Gastroesophageal sphincter (tissue), 4 donors: ENCODE measurements around the gene YY1. TPM values are rescaled to one million over a fixed set of nuclear protein-coding genes. Genes with fewer than 3 reads are reported as not detected.
"Not testable (repeated sequence)": the region's sequence is repeated elsewhere in the genome, so short reads cannot be mapped to it uniquely, and the experiment has no call there.

Experiments
- ATAC-seq: fragments of 150-250 bp; one replicate; pipeline ENCODE4 v1.9.1; 2016; ENCODE audit warnings: mild to moderate bottlenecking, moderate library complexity
- H3K27ac ChIP-seq, 4 donors: fragments of 200-600 bp; sonication (generic) in 3 of 4; 1 replicate in 3 of 4; 2 replicates in 1 of 4; pipeline ENCODE4 v1.5.1; 2016 to 2019
- H3K27me3 ChIP-seq: fragments of 200-600 bp; sonication (generic); one replicate; pipeline ENCODE4 v1.5.1; 2019
- H3K36me3 ChIP-seq, 2 donors: fragments of 200-600 bp; sonication (generic); one replicate each; pipeline ENCODE4 v1.5.1; 2019; ENCODE audit warnings: control low read depth in 1 of 2
- H3K4me1 ChIP-seq, 3 donors: fragments of 200-600 bp; sonication (generic); 1 replicate in 2 of 3; 2 replicates in 1 of 3; pipeline ENCODE4 v1.5.1; 2016 to 2019; ENCODE audit warnings: control low read depth in 2 of 3
- H3K4me3 ChIP-seq, 2 donors: fragments of 200-600 bp; sonication (generic); one replicate each; pipeline ENCODE4 v1.5.1; 2019; ENCODE audit warnings: mild to moderate bottlenecking in 1 of 2, moderate library complexity in 1 of 2
- H3K9me3 ChIP-seq, 3 donors: fragments of 200-600 bp; sonication (generic); one replicate each; pipeline ENCODE4 v1.5.1; 2017 to 2019; ENCODE audit warnings: control low read depth in 2 of 3
- EP300 ChIP-seq: sonication (generic); formaldehyde crosslinking; IDR thresholded peaks from one replicate; pipeline ENCODE4 v1.6.1; 2017; ENCODE audit warnings: antibody characterized with exemption, mild to moderate bottlenecking
- POLR2A ChIP-seq, 2 donors: fragments of 450-650 bp; IDR thresholded peaks; one replicate each; pipeline ENCODE4 v1.6.1; 2017; ENCODE audit warnings: antibody characterized with exemption in 2 of 2, mild to moderate bottlenecking in 2 of 2, moderate library complexity in 1 of 2
- POLR2AphosphoS5 ChIP-seq: sonication (generic); formaldehyde crosslinking; IDR thresholded peaks from one replicate; pipeline ENCODE4 v1.6.1; 2017; ENCODE audit warnings: antibody characterized with exemption
- WGBS, 2 donors: methylation state at CpG; one replicate each; pipeline ENCODE4 v1.1.5; 2018; ENCODE audit warnings: low coverage in 1 of 2; 5-methylcytosine and 5-hydroxymethylcytosine counted together
- total RNA-seq, 4 donors: library from RNA; depleted of rRNA; stranded (reverse); fragments of >200 nt; gene quantifications; one replicate each; pipeline ENCODE4 v1.1.0, GENCODE V29; 2016
- TF ChIP-seq, protein P1 (sequence below), 4 experiments: fragments of 200-600 bp in 2 of 4; fragments of 450-650 bp in 2 of 4; sonication (generic) in 1 of 4; IDR thresholded peaks; one replicate each; pipeline ENCODE4 v1.5.1; 2017 to 2019; ENCODE audit warnings: antibody characterized with exemption in 4 of 4, mild to moderate bottlenecking in 2 of 4, moderate library complexity in 2 of 4

The YY1 gene
- total RNA-seq, 4 donors from 2014 or later: 55.1 to 76.3 (median 62.5) TPM

DNA sequence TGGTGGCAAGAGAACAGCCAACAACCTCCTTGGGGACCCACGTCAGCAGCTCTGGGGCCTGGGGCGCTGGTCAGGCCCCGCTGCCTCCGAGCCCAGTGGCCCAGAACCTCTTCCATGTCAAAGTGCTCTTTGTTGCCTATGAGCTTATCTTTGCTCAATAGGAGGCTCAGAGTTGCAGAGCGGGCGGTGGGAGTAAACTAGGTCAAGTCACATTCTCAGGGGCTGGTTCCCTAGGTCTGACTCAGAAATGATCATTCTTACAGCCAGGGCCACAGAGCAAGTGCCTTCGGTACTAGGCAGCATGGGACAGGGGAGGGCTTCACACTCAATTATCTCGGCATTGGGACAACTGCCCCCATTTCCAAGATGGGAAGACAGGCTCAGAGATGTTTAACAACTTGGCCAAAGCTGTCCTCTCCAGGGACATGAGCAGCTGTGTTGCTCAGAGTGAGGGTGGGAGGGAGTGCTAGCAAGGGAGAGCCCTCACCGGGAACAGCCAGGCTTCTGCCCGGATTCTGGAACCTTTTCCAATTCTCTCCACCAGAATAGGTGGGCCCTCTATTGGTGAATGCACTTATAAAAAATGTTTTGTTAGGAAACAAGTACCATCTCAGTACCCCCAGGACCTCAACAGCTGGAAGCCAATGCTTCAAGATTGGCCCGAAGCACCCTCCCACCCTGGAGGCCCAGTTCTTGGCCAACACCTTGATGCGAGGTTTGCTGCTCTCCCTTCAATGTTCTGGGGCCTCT is 55.4 kb downstream of the YY1 start:
- peak; percentile 24 for ATAC-seq
- peaks cover 0 to 65% (median 17%) of the 10 kb centered on the region in 3 donors for H3K4me1 ChIP-seq
- peaks cover 0 to 50% of the 10 kb centered on the region in 2 donors for H3K36me3 ChIP-seq
- TF ChIP-seq POLR2A (IDR thresholded peaks at IDR 0.05) (no peak), EP300 (no peak)
- TF ChIP-seq, protein P1, sequence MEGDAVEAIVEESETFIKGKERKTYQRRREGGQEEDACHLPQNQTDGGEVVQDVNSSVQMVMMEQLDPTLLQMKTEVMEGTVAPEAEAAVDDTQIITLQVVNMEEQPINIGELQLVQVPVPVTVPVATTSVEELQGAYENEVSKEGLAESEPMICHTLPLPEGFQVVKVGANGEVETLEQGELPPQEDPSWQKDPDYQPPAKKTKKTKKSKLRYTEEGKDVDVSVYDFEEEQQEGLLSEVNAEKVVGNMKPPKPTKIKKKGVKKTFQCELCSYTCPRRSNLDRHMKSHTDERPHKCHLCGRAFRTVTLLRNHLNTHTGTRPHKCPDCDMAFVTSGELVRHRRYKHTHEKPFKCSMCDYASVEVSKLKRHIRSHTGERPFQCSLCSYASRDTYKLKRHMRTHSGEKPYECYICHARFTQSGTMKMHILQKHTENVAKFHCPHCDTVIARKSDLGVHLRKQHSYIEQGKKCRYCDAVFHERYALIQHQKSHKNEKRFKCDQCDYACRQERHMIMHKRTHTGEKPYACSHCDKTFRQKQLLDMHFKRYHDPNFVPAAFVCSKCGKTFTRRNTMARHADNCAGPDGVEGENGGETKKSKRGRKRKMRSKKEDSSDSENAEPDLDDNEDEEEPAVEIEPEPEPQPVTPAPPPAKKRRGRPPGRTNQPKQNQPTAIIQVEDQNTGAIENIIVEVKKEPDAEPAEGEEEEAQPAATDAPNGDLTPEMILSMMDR (IDR thresholded peaks at IDR 0.05): no peak
- H3K27ac ChIP-seq: peak overlapping the region in 2 of 4 donors; percentile 77 to 82
- no peaks in the 10 kb centered on the region for H3K9me3 ChIP-seq
- WGBS, 2 donors: 53 to 82% methylated on average over 2 to 5 of the region's 12 CpGs
- H3K27me3 ChIP-seq: no peaks in the 10 kb centered on the region
- H3K4me3 ChIP-seq: no peak overlapping the region

DNA sequence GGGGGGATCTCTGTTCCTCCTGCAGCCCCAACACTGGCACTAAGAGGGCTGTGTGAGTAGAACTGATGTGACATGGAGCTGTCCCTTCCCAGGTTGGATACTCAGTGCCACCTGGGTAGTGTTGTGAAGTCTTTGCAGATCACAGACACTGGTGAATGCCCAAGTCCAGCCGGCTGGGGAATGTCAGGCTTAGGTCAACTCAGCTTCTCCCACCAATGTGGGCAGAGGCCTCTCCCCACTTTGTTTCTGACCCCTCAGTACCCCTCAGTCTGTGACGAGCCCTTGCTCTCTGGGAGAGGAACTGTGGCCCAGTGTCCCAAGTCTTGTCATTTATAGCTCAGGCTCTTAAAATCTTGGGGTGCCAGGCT is 56.0 kb downstream of the YY1 start:
- TF ChIP-seq EP300 (no peak), POLR2A (IDR thresholded peaks at IDR 0.05) (no peak), POLR2AphosphoS5 (no peak)
- TF ChIP-seq, protein P1 (IDR thresholded peaks at IDR 0.05): no peak
- peaks cover 0 to 68% (median 17%) of the 10 kb centered on the region in 3 donors for H3K4me1 ChIP-seq
- H3K27ac ChIP-seq: peak overlapping the region in 2 of 4 donors; percentile 77 to 82
- ATAC-seq: no peak
- no peak overlapping the region for H3K4me3 ChIP-seq
- H3K9me3 ChIP-seq: no peaks in the 10 kb centered on the region
- 83% methylated on average over 1 of the region's 2 CpGs; no CpG with 5 or more reads in 1 of the 2 donors for WGBS, 2 donors
- no peaks in the 10 kb centered on the region for H3K27me3 ChIP-seq
- H3K36me3 ChIP-seq: peaks cover 0 to 49% of the 10 kb centered on the region in 2 donors

DNA sequence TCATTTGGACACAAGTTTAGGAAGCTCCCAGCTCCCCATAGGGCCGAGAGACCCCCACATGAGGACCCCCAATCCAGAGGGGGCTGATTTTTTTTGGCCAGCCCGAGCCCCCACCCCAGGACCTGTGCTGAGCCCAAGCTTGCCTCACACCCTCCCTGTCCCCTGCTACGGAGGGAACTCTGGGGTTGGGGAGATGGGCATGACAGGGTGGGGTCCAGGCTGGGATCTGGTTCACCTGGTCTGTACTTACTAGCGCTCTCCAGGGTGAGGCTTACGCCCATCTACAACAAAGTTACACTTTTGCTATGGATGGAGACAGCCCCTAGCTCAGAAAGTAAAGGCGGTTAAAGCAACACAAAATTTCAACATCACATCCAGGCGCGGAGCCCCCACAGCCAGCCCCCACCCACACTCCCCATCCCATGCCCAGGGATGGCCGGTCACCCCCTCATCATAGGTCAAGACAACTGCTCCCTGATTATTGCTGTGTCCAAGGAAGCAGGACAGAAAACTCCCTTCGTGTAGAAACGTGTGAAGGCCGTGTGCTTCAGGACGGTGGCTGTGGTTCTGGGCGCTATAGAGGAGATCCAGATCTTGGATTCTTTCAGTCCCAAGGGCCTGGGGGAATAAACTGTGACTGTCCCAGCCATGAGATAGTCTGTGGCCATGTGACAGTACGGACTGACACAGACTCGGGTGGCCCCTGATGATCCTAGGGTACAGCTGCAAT is 56.6 kb downstream of the YY1 start:
- Histone ChIP-seq H3K9me3 (no peaks in the 10 kb centered on the region), H3K4me3 (no peak overlapping the region), H3K27me3 (no peaks in the 10 kb centered on the region), H3K36me3 (peaks cover 0 to 44% of the 10 kb centered on the region in 2 donors), H3K4me1 (peaks cover 0 to 63% (median 17%) of the 10 kb centered on the region in 3 donors), H3K27ac (peak overlapping the region in 3 of 4 donors; percentile 5 to 82 (median 77))
- 93 to 100% methylated on average over 2 of the region's 16 CpGs for WGBS, 2 donors
- TF ChIP-seq POLR2A (IDR thresholded peaks at IDR 0.05) (no peak), POLR2AphosphoS5 (no peak), EP300 (no peak)
- TF ChIP-seq, protein P1 (IDR thresholded peaks at IDR 0.05): no peak
- no peak for ATAC-seq

- WGBS, 2 donors: 68% methylated on average over 6 to 8 of the region's 9 CpGs
- Histone ChIP-seq H3K27ac (peak overlapping the region in 3 of 4 donors; percentile 77 to 82 (median 78)), H3K4me1 (peaks cover 0 to 61% (median 17%) of the 10 kb centered on the region in 3 donors)
Observed at GRCh38 chr14:100296106-100296651, 57.2 kb downstream of the YY1 start.

GRCh38 chr14:100296729-100297128 is 57.8 kb downstream of the YY1 start:
- Histone ChIP-seq H3K4me3 (peak overlapping the region in 1 of 2 donors; percentile 32), H3K4me1 (peaks cover 0 to 62% (median 17%) of the 10 kb centered on the region in 3 donors), H3K27ac (peak overlapping the region; percentile 45 to 82 (median 78)), H3K36me3 (peaks cover 0 to 32% of the 10 kb centered on the region in 2 donors)
- WGBS, 2 donors: 54 to 91% methylated on average over 5 of the region's 11 CpGs
- H3K9me3 ChIP-seq, ATAC-seq, H3K27me3 ChIP-seq: not testable (repeated sequence)

More at GRCh38 chr14:100296106-100296651, 57.2 kb downstream of the YY1 start:
- peaks cover 0 to 37% of the 10 kb centered on the region in 2 donors for H3K36me3 ChIP-seq
- no peak overlapping the region for H3K4me3 ChIP-seq
- H3K9me3 ChIP-seq: no peaks in the 10 kb centered on the region
- TF ChIP-seq POLR2AphosphoS5: no peak
- TF ChIP-seq, protein P1 (IDR thresholded peaks at IDR 0.05): no peak
- TF ChIP-seq POLR2A (IDR thresholded peaks at IDR 0.05): no peak
- no peak for TF ChIP-seq EP300
- no peak for ATAC-seq
- H3K27me3 ChIP-seq: no peaks in the 10 kb centered on the region
